ENCODE results near the gene FADS3.

The FADS3 gene

DNA sequence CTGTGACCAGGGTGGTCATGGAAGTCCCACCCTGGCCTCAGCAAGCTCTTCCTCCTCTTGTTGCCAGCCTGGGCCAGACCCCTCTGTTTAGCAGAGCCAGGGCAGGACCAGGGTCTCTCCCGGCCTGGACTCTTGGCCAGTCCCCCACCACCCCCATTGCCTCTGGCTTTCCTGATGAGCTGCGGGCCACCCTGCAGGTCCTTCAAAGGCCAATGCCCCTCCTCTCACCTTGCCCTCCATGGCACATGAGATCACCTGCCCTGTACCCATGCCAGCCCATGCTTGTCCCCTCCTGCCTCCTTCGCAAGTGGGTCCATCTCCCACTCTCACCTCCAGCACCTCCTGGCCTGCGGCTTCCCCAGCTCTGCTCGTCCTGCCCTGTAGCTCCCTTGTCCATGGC, 52.8 kb downstream of the FADS3 start:
- peaks cover 21% of the 10 kb centered on the region for H3K4me1 ChIP-seq (ENCODE audit: insufficient read depth, low read length, severe bottlenecking)
- no peak overlapping the region for H3K27ac ChIP-seq (ENCODE audit: low read depth, low read length, poor library complexity, severe bottlenecking)
- no peaks in the 10 kb centered on the region for H3K79me2 ChIP-seq (ENCODE audit: insufficient read depth, low read length)
- H3K27me3 ChIP-seq (ENCODE audit: insufficient read depth, low read length): no peaks in the 10 kb centered on the region
- peaks cover 47% of the 10 kb centered on the region for H3K36me3 ChIP-seq (ENCODE audit: insufficient read depth, low read length)
- no peak overlapping the region for H3K9ac ChIP-seq (ENCODE audit: low read length)
- H3K9me3 ChIP-seq (ENCODE audit: low read length): no peaks in the 10 kb centered on the region
- H2AFZ ChIP-seq (ENCODE audit: low read length): no peak overlapping the region
- no peak overlapping the region for H3K4me2 ChIP-seq (ENCODE audit: low read length)
- H3K9me2 ChIP-seq (ENCODE audit: low read depth, low read length): no peaks in the 10 kb centered on the region
- H3K4me3 ChIP-seq (ENCODE audit: low read depth, low read length, poor library complexity, severe bottlenecking): no peak overlapping the region
- H3F3A ChIP-seq (ENCODE audit: insufficient read depth, low read length): no peaks in the 10 kb centered on the region
- TF ChIP-seq CTCF (IDR thresholded peaks at IDR 0.05; ENCODE audit: low read length) (no peak), EZH2 (IDR thresholded peaks at IDR 0.05; ENCODE audit: borderline replicate concordance, low read length) (no peak)
- no peaks in the 10 kb centered on the region for H4K20me1 ChIP-seq (ENCODE audit: insufficient read depth, low read length)

DNA sequence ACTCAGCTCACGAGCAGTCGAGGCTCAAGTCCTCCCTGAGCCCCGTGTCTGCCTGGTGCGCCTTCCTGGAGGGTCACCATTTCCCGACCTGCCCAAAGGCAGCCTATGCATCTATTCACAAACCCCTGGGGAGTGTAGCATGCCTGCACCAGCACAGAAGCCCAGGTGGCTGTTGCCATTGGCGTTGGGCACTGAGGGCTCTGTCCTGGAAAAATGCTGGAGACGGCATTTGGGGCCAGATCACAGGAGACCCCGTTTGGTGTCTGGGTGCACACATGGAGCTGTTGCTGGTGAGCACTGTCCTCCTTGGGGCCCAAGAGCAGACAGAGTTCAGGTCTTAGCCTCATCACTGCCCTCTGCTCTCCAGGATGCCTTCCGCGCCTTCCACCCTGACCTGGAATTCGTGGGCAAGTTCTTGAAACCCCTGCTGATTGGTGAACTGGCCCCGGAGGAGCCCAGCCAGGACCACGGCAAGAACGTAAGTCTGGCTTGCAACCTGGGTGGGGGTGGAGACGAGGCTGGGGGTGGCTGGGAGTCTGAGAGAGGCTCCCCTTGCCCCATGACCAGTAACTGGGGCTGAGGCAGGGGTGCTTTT, 53.8 kb downstream of the FADS3 start:
- H3K4me1 ChIP-seq (ENCODE audit: insufficient read depth, low read length, severe bottlenecking): peaks cover 31% of the 10 kb centered on the region
- H3K79me2 ChIP-seq (ENCODE audit: insufficient read depth, low read length): no peaks in the 10 kb centered on the region
- no peak overlapping the region for H2AFZ ChIP-seq (ENCODE audit: low read length)
- H3K27ac ChIP-seq (ENCODE audit: low read depth, low read length, poor library complexity, severe bottlenecking): no peak overlapping the region
- no peak overlapping the region for H3K9ac ChIP-seq (ENCODE audit: low read length)
- no peaks in the 10 kb centered on the region for H3K9me2 ChIP-seq (ENCODE audit: low read depth, low read length)
- TF ChIP-seq EZH2 (IDR thresholded peaks at IDR 0.05; ENCODE audit: borderline replicate concordance, low read length) (no peak), CTCF (IDR thresholded peaks at IDR 0.05; ENCODE audit: low read length) (no peak)
- H3F3A ChIP-seq (ENCODE audit: insufficient read depth, low read length): no peaks in the 10 kb centered on the region
- H4K20me1 ChIP-seq (ENCODE audit: insufficient read depth, low read length): no peaks in the 10 kb centered on the region
- H3K9me3 ChIP-seq (ENCODE audit: low read length): no peaks in the 10 kb centered on the region
- H3K36me3 ChIP-seq (ENCODE audit: insufficient read depth, low read length): peaks cover 37% of the 10 kb centered on the region
- H3K4me3 ChIP-seq (ENCODE audit: low read depth, low read length, poor library complexity, severe bottlenecking): no peak overlapping the region
- no peak overlapping the region for H3K4me2 ChIP-seq (ENCODE audit: low read length)
- H3K27me3 ChIP-seq (ENCODE audit: insufficient read depth, low read length): no peaks in the 10 kb centered on the region

- Histone ChIP-seq H3K4me3 (ENCODE audit: low read depth, low read length, poor library complexity, severe bottlenecking) (no peak overlapping the region), H3K9me3 (ENCODE audit: low read length) (no peaks in the 10 kb centered on the region), H2AFZ (ENCODE audit: low read length) (no peak overlapping the region), H3K9me2 (ENCODE audit: low read depth, low read length) (no peaks in the 10 kb centered on the region), H3K36me3 (ENCODE audit: insufficient read depth, low read length) (peaks cover 24% of the 10 kb centered on the region), H4K20me1 (ENCODE audit: insufficient read depth, low read length) (no peaks in the 10 kb centered on the region), H3K27me3 (ENCODE audit: insufficient read depth, low read length) (no peaks in the 10 kb centered on the region), H3K4me2 (ENCODE audit: low read length) (no peak overlapping the region), H3K27ac (ENCODE audit: low read depth, low read length, poor library complexity, severe bottlenecking) (peak overlapping the region; percentile 96), H3K9ac (ENCODE audit: low read length) (no peak overlapping the region), H3F3A (ENCODE audit: insufficient read depth, low read length) (no peaks in the 10 kb centered on the region), H3K79me2 (ENCODE audit: insufficient read depth, low read length) (no peaks in the 10 kb centered on the region), H3K4me1 (ENCODE audit: insufficient read depth, low read length, severe bottlenecking) (peaks cover 44% of the 10 kb centered on the region)
- TF ChIP-seq CTCF (IDR thresholded peaks at IDR 0.05; ENCODE audit: low read length): no peak
- no peak for TF ChIP-seq EZH2 (IDR thresholded peaks at IDR 0.05; ENCODE audit: borderline replicate concordance, low read length)
These were observed 55.2 kb downstream of the FADS3 start for GRCh38 chr11:61836193-61836592.
